ENCODE measurements around the gene RRP12. TPM values are rescaled to one million over a fixed set of nuclear protein-coding genes. Genes with fewer than 3 reads are reported as not detected.
A peak's percentile ranks its signal among the peaks of the same experiment; 100 is the strongest.

RRP12 gene
- total RNA-seq, 2 donors from 2014 or later = 13.0 to 22.1 TPM

DNA sequence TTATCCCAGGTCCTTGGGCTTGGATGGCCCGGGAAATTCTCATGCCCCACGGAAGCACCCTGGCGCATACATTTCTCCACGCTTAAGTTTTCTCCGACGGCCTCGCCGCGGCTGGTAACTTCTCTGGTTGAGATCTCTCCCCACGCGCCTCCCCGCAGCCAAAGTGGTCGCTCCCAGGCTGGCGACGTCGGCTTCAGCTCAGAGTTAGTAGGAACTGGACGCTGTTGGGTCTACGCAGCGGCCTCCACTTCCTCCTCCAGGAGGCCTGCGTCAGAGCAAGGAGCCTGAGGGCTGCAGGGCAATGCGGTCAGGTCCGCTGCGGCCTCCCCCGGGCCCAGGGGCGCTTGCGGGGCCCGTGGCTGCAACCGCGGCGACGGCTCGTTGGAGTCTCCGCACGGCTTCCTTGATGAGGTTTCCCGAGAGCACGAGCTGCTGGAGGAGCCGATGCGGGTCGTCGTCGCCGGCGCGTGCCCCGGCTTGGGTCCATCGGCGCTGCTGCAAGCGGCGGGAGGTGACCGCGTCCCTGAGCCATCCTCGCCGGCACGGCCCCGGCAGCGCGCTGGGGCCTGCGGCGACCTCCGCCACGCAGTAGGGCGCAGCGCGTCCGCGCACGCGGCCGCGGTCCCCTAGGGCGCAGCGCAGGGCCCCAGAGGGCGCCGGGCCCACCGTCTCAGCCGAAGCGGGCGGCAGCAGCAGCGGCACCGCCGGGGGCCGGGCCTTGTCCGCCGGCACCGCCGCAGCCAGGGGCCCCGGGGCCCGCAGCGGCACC, 67.4 kb downstream of the RRP12 start:
- Histone ChIP-seq H3K27ac (peak overlapping the region; percentile 82 to 99 (median 96)), H3K27me3 (no peaks in the 10 kb centered on the region), H3K4me1 (peaks cover 68% of the 10 kb centered on the region), H3K4me3 (peak overlapping the region; percentile 67 to 73), H3K36me3 (replicated peaks in 1 of 2; ENCODE audit: insufficient read depth in 1 of 2, low read depth in 2 of 2) (no peaks in the 10 kb centered on the region), H3K9me3 (no peaks in the 10 kb centered on the region)
- ATAC-seq (peak; percentile 25), DNase-seq (peak; percentile 54 to 71 (median 60))
- WGBS, 2 donors = 0% methylated on average over 7 to 81 of the region's 89 CpGs
- peak; percentile 26 to 62 (median 51) for TF ChIP-seq POLR2A (IDR thresholded peaks at IDR 0.05)
- TF ChIP-seq, protein P1, sequence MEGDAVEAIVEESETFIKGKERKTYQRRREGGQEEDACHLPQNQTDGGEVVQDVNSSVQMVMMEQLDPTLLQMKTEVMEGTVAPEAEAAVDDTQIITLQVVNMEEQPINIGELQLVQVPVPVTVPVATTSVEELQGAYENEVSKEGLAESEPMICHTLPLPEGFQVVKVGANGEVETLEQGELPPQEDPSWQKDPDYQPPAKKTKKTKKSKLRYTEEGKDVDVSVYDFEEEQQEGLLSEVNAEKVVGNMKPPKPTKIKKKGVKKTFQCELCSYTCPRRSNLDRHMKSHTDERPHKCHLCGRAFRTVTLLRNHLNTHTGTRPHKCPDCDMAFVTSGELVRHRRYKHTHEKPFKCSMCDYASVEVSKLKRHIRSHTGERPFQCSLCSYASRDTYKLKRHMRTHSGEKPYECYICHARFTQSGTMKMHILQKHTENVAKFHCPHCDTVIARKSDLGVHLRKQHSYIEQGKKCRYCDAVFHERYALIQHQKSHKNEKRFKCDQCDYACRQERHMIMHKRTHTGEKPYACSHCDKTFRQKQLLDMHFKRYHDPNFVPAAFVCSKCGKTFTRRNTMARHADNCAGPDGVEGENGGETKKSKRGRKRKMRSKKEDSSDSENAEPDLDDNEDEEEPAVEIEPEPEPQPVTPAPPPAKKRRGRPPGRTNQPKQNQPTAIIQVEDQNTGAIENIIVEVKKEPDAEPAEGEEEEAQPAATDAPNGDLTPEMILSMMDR (IDR thresholded peaks at IDR 0.05) = no peak
- intact Hi-C loops (cut with DNase I) = no loop called here

DNA sequence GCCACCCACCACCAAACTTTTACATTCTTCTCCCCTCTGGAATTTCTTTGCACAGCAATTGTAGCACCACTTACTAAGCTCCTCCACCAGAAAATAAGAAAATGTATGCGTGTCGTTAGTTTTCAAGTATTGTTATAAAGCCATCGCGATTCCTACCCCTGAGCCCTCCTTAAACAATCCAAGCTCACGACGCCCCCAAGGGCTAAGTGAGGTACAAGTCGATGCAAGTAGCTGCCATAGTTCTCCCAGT, 67.9 kb downstream of the RRP12 start:
- intact Hi-C loops (cut with DNase I) = no loop called here
- Histone ChIP-seq H3K9me3 (no peaks in the 10 kb centered on the region), H3K4me1 (peaks cover 73% of the 10 kb centered on the region), H3K4me3 (peak overlapping the region; percentile 55 to 58), H3K27ac (peak overlapping the region; percentile 82 to 99 (median 96)), H3K36me3 (replicated peaks in 1 of 2; ENCODE audit: insufficient read depth in 1 of 2, low read depth in 2 of 2) (no peaks in the 10 kb centered on the region), H3K27me3 (no peaks in the 10 kb centered on the region)
- 1 to 3% methylated on average over 7 of the region's 7 CpGs for WGBS, 2 donors
- TF ChIP-seq, protein P1 (IDR thresholded peaks at IDR 0.05) = no peak
- no peak for TF ChIP-seq POLR2A (IDR thresholded peaks at IDR 0.05)
- DNase-seq = no peak
- no peak for ATAC-seq

DNA sequence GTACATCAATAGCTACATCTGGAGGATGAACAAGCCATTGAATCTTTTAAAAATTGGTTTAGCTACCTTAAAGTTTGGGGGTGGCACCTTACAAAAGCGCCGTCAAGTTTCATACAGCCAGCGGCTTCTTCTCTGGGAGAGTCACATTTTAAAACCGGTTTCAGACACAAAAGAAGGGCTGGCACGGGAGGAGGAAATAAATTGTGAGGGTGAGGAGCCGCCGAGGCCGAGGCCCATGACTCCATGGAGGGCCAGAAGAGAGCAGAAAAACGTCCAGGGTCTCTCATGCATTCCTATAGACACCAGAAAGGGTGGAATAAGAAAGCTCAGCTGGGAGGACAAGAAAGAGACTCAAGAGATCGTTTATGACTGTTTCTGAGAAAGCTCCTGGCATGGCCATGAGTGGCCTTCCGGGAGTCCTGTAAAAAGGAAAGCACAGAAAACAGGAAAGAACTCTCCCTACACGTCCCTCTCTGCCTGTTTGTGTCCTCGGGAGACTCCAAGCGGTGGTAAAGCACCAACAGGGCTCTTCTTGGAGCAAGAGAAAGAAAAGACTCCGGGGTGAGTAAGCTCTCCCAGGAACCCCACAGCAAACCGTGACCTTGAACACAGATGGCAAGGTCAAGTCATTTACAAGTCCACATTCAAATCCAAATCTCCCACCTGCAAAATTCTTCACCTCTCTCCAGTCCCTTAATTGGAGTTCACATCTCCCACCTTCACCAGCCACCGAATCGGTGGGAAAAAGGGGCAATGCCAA, 68.4 kb downstream of the RRP12 start:
- peak; percentile 6 for ATAC-seq

DNA sequence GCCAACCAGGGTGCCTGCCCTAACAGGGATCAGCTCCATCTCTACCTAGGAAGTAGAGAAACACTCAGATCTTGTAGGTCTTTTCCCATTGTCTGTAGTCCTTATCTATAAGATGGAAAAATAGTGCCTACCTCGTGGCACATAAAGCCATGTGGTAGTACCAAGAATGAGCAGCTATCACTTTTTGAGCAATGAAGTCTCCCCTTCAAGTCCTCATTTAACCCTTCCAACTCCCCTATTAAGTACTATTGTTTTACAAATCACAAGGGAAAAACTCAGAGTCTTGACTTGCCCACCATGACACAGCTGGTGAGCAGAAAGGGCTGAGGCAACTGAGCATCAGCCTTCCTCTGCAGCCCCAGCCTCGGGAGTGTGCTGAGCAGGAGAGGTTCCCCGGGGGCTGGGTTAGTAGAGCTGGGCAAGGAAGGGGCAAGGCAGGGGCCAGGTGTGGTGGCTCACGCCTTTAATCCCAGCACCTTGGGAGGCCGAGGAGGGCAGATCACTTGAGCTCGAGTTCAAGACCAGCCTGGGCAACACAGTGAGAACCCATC, 69.9 kb downstream of the RRP12 start:
- 50 to 66% methylated on average over 6 of the region's 6 CpGs for WGBS, 2 donors
- ATAC-seq (no peak), DNase-seq (no peak)
- peaks cover 71% of the 10 kb centered on the region for H3K4me1 ChIP-seq
- no peaks in the 10 kb centered on the region for H3K36me3 ChIP-seq (replicated peaks in 1 of 2; ENCODE audit: insufficient read depth in 1 of 2, low read depth in 2 of 2)
- no peak overlapping the region for H3K4me3 ChIP-seq
- no peaks in the 10 kb centered on the region for H3K9me3 ChIP-seq
- H3K27ac ChIP-seq = peak overlapping the region in 3 of 4 donors; percentile 47 to 99 (median 82)
- H3K27me3 ChIP-seq = no peaks in the 10 kb centered on the region
- intact Hi-C loops (cut with DNase I) = no loop called here
- TF ChIP-seq POLR2A (IDR thresholded peaks at IDR 0.05) = no peak
- TF ChIP-seq, protein P1 (IDR thresholded peaks at IDR 0.05) = no peak

More for the DNA sequence above, 68.4 kb downstream of the RRP12 start:
- Histone ChIP-seq H3K4me1 (peaks cover 78% of the 10 kb centered on the region), H3K27me3 (no peaks in the 10 kb centered on the region), H3K9me3 (no peaks in the 10 kb centered on the region), H3K36me3 (replicated peaks in 1 of 2; ENCODE audit: insufficient read depth in 1 of 2, low read depth in 2 of 2) (no peaks in the 10 kb centered on the region), H3K4me3 (peak overlapping the region; percentile 55 to 58), H3K27ac (peak overlapping the region; percentile 82 to 99 (median 96))
- peak; percentile 60 to 76 (median 70) for DNase-seq
- WGBS, 2 donors = 2 to 8% methylated on average over 18 of the region's 18 CpGs
- TF ChIP-seq, protein P1 (IDR thresholded peaks at IDR 0.05) = peak in 4 of 7 experiments; percentile 37 to 50 (median 42)
- peak in 2 of 3 donors; percentile 27 to 49 for TF ChIP-seq POLR2A (IDR thresholded peaks at IDR 0.05)
- intact Hi-C loops (cut with DNase I) = no loop called here

Measured in body of pancreas (tissue), 4 donors.